Transverse colon (tissue), 4 donors: ENCODE results near the gene HSPA2.

Experiments
- POLR2AphosphoS5 ChIP-seq, 3 donors: sonication (generic); formaldehyde crosslinking; IDR thresholded peaks; one replicate each; pipeline ENCODE4 v1.6.1; 2016; ENCODE audit warnings: antibody characterized with exemption in 3 of 3
- TF ChIP-seq, protein P1 (sequence below), 5 experiments: fragments of 200-600 bp in 3 of 5; fragments of 450-650 bp in 2 of 5; sonication (generic) in 3 of 5; IDR thresholded peaks; 1 replicate in 2 of 5; 2 replicates in 3 of 5; pipeline ENCODE4 v1.5.1; 2016 to 2017; ENCODE audit warnings: antibody characterized with exemption in 5 of 5, inconsistent platforms in 3 of 5, mild to moderate bottlenecking in 2 of 5, moderate library complexity in 1 of 5

DNA sequence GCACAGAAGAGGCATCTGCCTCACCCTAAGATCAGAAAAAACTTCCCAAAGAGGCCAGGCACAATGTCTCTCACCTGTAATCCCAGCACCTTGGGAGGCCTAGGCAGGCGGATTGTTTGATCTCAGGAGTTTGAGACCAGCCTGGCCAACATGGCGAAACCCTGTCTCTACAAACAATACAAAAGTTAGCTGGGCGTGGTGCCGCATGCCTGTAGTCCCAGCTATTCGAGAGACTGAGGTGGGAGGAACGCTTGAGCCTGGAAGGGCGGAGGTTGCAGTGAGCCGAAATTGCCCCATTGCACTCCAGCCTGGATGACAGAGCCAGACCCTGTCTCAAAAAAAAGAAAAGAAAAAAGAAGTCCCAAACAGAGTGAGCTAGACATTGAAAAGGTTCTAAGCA lies 31.5 kb upstream of the HSPA2 start:
- TF ChIP-seq POLR2AphosphoS5 (IDR thresholded peaks at IDR 0.05) = no peak
- TF ChIP-seq, protein P1, sequence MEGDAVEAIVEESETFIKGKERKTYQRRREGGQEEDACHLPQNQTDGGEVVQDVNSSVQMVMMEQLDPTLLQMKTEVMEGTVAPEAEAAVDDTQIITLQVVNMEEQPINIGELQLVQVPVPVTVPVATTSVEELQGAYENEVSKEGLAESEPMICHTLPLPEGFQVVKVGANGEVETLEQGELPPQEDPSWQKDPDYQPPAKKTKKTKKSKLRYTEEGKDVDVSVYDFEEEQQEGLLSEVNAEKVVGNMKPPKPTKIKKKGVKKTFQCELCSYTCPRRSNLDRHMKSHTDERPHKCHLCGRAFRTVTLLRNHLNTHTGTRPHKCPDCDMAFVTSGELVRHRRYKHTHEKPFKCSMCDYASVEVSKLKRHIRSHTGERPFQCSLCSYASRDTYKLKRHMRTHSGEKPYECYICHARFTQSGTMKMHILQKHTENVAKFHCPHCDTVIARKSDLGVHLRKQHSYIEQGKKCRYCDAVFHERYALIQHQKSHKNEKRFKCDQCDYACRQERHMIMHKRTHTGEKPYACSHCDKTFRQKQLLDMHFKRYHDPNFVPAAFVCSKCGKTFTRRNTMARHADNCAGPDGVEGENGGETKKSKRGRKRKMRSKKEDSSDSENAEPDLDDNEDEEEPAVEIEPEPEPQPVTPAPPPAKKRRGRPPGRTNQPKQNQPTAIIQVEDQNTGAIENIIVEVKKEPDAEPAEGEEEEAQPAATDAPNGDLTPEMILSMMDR (IDR thresholded peaks at IDR 0.05) = no peak
